GM12878 (cell line): ENCODE data around the gene C5AR2.

ENCODE experiments used
- BRCA1 ChIP-seq: IDR thresholded peaks from 2 replicates; pipeline ENCODE4 v1.6.1; 2011; ENCODE audit warnings: low read depth, low read length, improper control_type of control experiment
- IRF4 ChIP-seq: IDR thresholded peaks from 2 replicates; pipeline ENCODE4 v1.6.1; 2011; ENCODE audit warnings: low read depth, low read length
- JUND ChIP-seq: IDR thresholded peaks from 2 replicates; pipeline ENCODE4 v1.6.1; 2012; ENCODE audit warnings: low read depth, mild to moderate bottlenecking, low read length, improper control_type of control experiment, moderate library complexity
- TF ChIP-seq, protein P1 (sequence below): IDR thresholded peaks from 2 replicates; pipeline ENCODE4 v1.6.1; 2012; ENCODE audit warnings: low read depth, low read length, improper control_type of control experiment
- TF ChIP-seq, protein P2 (sequence below), 3 experiments: IDR thresholded peaks in 2 of 3; conservative IDR thresholded peaks in 1 of 3; 2 replicates each; pipeline ENCODE4 v1.5.1; 2011; ENCODE audit warnings: low read depth in 3 of 3, low read length in 3 of 3, mild to moderate bottlenecking in 3 of 3, control low read depth in 2 of 3, moderate library complexity in 2 of 3, inconsistent platforms in 1 of 3, mixed read lengths in 1 of 3; ENCODE audit not compliant: control insufficient read depth in 2 of 3, insufficient read depth in 1 of 3; ENCODE audit errors: extremely low read depth in 1 of 3
- TF ChIP-seq, protein P3 (sequence below): IDR thresholded peaks from 2 replicates; pipeline ENCODE4 v1.6.1; 2012; ENCODE audit warnings: low read depth, low read length, improper control_type of control experiment

DNA sequence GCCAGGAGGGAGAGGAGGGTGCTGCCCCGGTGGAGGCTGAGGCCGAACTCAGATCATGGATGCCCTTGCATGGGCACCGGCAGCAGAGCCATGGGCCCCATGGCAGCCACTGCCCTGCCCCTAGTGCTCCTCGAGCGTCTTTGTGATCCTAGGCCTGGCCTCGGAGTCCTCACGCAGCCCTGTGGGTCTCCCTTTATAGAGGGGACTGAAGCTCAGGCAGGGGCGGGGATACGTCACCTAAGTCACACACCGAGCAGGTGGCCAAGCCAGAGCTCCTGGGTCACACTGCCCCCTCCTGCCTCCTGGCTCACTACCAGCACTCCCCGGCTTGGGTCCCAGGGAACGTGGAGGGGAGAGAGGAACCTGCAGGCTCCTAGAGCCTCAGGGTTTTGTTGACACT, 45.8 kb downstream of the C5AR2 start:
- TF ChIP-seq, protein P1, sequence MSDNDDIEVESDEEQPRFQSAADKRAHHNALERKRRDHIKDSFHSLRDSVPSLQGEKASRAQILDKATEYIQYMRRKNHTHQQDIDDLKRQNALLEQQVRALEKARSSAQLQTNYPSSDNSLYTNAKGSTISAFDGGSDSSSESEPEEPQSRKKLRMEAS: no peak
- no peak for TF ChIP-seq JUND
- TF ChIP-seq IRF4: no peak
- TF ChIP-seq, protein P2, sequence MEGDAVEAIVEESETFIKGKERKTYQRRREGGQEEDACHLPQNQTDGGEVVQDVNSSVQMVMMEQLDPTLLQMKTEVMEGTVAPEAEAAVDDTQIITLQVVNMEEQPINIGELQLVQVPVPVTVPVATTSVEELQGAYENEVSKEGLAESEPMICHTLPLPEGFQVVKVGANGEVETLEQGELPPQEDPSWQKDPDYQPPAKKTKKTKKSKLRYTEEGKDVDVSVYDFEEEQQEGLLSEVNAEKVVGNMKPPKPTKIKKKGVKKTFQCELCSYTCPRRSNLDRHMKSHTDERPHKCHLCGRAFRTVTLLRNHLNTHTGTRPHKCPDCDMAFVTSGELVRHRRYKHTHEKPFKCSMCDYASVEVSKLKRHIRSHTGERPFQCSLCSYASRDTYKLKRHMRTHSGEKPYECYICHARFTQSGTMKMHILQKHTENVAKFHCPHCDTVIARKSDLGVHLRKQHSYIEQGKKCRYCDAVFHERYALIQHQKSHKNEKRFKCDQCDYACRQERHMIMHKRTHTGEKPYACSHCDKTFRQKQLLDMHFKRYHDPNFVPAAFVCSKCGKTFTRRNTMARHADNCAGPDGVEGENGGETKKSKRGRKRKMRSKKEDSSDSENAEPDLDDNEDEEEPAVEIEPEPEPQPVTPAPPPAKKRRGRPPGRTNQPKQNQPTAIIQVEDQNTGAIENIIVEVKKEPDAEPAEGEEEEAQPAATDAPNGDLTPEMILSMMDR (IDR thresholded peaks at IDR 0.05 in 2 of 3, conservative IDR thresholded peaks at IDR 0.05 in 1 of 3; ENCODE audit: control insufficient read depth in 2 of 3, extremely low read depth in 1 of 3, insufficient read depth in 1 of 3, low read depth in 3 of 3, low read length in 3 of 3): no peak
- no peak for TF ChIP-seq BRCA1
- TF ChIP-seq, protein P3, sequence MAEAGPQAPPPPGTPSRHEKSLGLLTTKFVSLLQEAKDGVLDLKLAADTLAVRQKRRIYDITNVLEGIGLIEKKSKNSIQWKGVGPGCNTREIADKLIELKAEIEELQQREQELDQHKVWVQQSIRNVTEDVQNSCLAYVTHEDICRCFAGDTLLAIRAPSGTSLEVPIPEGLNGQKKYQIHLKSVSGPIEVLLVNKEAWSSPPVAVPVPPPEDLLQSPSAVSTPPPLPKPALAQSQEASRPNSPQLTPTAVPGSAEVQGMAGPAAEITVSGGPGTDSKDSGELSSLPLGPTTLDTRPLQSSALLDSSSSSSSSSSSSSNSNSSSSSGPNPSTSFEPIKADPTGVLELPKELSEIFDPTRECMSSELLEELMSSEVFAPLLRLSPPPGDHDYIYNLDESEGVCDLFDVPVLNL: no peak
